ENCODE measurements around the gene NTRK3.

DNA sequence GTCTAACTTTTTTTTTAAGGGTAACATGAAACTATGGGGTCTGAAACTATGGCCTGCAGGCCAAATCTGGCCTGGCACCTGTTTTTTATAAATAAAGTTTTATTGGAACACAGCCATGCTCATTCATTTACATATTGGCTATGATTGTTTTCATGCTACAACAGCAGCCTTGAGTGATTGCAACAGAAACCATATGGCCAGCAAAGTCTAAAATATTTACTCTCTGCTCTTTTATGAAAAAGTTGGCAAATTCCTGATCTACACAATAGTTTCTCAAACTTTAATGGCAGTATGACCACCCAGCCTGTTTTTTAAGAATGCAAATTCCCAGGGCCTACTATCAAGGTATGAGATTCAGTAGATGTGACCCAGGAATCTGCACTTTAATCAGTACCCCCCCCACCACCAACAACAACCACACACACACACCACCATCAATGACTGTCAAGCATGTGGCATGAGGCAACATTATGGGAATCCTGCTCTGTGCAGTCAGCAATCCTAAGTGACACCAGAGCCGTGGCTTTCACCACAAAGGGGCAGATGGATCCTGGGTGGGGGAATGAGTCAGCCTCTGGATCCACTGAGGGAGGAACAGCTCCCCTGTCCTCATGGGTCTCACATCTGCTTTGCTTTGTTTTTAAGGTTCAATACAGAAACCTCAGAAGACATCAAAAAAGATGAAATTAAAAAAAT lies 142.8 kb downstream of the NTRK3 start:
- no peak for TF ChIP-seq POLR2A (IDR thresholded peaks at IDR 0.05)
- no peak for TF ChIP-seq CTCF (IDR thresholded peaks at IDR 0.05)
